GM19463 (cell line): ENCODE results near the gene PRMT7.
"Not testable (repeated sequence)": the region's sequence is repeated elsewhere in the genome, so short reads cannot be mapped to it uniquely, and the experiment has no call there.

ENCODE experiments used
- ATAC-seq: cut with Tn5 transposase; IDR thresholded peaks from one replicate; pipeline ENCODE4 v1.9.1; 2021; ENCODE audit warnings: mild to moderate bottlenecking, moderate library complexity; ENCODE audit not compliant: unreplicated experiment

Gene PRMT7

DNA sequence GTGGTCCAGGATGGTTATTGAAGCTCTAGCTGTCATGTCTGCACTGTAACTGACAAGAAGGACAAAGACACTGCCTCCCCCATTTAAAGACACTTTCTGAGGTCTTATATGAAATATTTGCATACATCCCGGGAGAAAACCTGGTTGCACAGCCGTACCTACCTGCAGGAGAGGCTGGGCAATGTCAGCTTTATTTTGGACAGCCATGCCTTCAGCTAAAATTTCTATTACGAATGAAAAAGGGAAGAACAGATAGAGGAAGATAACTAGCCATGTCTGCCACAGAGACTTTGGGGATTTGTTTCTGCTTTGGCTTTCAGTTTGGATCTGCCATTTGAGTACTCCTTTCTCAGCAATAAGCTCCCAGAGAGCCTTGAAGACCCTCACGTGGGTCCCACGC, 27.5 kb upstream of the PRMT7 start:
- ATAC-seq: no peak

DNA sequence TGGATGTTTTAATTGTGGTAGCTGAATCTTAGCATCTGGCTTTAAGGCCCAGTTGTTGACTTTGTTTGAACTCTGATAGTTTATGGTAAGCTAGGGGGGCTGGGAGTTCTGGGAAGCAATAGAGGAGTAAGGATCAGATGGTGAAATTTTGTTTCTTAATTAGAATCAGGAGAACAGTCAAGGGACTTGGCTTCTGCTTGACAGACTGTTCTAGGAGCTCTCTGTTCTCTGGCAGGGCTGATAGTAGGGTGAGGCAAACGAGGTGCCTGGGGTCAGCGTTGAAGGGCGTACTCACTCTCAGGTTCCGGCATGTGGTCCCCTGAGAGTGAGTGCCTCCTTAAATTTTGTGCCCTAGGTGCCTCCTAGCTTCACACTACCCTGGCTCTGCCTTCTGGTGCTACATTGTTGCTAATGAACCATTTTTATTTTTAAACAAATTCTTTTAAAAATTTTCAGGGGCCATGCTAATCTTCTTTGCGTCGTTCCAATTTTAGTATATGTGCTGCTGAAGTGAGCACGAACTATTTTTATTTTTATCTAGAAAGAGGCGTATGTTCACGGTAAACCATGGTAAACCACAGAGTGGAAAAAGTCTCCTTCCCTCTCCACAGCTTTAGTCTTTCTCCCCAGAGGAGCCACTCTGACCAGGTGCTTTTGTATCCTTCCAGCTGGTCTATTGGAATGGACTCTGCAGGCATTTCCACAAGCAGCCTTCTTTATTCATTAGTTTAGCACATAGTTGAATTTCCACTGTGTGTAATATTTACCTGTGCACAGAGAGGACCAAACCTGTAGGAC, 26.8 kb upstream of the PRMT7 start:
- ATAC-seq: peak; percentile 49

DNA sequence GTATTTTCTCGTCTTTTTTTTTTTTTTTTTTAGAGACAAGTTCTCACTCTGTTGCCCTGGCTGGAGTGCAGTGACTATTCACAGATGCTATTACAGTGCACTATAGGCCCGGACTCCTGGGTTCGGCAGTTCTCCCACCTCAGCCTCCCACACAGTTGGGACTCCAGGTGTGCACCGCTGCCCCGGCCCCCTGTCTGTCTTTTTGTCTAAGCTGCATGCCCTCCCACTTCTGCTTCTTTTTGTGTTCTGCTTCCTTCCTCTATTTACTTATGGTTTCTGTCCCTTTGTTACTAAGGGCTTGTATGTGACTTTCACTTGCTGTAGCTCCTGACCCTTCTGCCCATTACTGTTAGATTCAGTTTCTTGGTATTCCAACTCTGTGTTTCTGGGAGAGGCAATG, 26.0 kb upstream of the PRMT7 start:
- ATAC-seq: peak; percentile 33

DNA sequence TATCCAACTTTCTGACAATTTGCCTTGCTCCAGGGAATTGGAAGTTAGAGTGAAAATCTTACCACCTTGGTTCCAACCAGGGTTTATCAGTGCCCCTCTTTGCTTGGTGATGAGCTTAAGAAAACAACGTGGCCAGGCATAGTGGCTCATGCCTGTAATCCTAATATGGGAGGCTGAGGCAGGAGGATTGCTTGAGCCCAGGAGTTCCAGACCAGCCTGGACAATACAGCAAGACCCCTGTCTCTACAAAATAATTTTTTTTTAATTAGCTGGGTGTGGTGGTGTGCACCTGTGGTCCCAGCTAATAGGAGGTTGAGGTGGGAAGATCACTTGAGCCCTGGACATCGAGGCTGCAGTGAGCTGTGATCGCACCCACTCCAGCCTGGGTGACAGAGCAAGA, 25.1 kb upstream of the PRMT7 start:
- no peak for ATAC-seq

DNA sequence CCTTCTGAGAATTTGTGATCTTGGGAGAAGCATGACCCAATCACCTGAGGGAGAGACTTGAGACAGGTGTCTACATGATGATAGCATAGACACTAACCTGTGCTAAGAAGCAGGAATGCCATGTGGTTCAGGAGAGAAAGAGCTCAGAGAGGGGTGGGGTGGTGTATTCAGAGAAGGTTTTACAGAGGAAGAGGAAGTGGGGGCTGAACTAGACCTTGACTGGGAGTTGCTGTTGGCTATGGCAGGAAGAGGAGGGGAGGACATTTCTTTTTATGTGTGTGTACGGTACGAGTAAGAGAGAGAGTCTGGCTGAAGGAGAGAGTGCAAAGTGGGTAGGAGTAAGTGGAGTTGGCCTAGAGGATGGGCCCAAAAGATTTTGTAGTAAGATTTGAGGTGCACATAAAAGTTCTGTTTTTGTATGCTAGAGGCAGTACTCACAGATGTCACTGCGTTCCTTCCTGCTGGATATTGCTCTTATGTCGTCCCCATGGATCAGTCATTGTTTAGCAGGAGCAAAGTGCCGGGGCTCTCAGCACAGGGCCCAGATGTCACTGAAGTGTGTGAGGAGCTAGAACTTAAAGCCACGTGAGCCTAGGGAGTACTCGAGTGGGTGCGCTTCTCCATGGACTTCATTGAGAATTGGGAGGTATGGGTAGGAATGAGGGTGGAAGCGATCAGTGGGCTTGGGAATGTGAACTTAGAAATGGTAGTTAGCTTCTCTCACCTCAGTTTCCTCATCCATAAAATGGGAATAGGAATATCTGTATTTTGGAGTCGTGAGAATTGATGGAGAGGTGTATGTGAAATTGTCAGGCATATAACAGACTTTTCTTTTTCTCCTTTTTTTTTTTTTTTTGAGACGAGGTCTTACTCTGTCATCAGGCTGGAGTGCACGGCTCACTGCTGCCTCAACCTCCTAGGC, 24.4 kb upstream of the PRMT7 start:
- no peak for ATAC-seq

DNA sequence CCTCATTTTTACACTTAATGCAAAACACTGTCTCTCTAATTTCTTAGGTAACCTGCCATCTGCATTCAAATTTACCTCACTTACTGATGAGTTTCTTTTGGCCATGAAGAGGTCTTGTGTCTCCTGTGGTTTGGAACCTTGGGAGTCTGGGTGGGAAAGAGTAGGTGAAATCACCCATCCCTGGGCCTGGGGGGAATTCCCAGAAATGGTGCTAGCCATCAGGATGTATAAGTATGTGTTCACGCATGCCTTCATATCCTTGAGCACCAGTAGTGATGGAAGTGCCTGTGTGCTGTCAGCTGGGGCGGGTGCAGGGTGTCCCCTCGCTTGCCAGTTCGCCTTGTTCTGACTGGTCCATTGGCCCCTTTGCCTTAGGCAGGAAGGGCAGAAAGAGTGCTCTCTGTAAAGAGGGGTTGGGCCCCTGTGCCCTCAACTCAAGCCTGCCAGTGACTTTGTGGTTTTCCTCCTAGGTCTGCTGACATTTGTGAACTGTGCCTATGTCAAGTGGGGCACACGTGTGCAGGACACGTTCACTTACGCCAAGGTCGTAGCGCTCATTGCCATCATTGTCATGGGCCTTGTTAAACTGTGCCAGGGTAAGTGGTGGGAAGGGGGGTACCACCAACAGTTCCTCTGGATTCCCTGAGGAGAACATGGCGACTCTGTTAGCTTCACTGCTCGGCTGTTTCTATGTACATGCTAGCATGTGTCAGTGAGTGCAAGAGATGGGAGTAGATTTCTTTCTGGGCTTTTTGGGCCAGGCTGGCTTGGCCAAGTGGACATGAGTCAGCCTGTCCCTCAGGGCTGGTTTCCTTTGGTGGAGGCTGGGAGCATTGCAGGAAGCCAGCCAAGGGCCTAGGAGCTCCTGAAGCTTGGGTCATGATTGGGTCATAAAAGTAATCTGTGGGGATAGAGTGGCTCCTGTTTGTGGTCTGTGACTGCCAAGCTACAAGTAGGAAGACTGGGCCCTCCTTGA, 23.3 kb upstream of the PRMT7 start:
- ATAC-seq: no peak

DNA sequence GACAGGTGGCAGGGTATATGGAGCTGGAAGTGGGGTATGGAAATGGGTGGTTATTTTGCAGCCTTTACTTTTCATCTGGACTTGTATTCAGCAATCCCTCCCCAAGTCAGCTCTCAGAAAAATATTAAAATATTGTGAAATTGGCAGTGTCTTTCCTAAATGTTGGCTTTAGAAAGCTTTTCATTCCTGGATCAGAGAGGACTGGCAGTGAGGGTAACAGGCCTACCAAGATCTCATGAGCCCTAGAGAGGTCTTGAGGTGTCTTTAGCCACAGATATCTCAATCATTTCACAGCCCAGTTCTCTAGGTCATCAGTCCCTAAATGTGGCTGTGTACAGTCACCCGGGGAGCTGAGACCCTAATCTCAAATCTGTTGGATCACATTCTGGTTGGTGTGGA, 22.6 kb upstream of the PRMT7 start:
- no peak for ATAC-seq

DNA sequence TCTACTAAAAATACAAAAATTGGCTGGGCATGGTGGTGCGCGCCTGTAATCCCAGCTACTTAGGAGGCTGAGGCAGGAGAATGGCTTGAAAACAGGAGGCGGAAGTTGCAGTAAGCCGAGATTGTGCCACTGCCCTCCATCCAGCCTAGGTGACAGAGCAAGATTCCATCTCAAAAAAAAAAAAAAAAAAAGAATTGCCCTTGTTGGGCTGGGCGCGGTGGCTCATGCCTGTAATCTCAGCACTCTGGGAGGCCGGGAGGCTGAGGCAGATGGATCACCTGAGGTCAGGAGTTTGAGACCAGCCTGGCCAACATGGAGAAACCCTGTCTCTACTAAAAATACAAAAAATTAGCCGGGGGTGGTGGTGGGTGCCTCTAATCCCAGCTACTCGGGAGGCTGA, 22.0 kb upstream of the PRMT7 start:
- ATAC-seq: not testable (repeated sequence)

DNA sequence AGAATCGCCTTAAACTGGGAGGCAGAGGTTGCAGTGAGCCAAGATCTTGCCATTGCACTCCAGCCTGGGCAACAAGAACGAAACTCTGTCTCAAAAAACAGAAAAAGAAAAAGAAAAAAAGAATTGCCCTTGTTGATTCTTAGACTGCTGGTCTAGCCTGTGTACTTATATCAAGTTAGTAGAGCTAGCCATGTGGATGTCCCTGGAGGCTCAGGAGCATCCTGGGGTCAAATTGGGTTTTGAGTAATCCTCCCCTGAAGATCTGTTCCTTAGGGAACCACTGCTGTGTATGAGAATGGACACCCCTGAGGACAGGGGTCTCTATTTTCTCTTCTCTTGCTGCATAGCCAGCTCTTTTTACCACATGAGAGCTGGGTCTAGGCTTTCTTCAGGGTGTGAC, 21.6 kb upstream of the PRMT7 start:
- ATAC-seq: peak; percentile 6

DNA sequence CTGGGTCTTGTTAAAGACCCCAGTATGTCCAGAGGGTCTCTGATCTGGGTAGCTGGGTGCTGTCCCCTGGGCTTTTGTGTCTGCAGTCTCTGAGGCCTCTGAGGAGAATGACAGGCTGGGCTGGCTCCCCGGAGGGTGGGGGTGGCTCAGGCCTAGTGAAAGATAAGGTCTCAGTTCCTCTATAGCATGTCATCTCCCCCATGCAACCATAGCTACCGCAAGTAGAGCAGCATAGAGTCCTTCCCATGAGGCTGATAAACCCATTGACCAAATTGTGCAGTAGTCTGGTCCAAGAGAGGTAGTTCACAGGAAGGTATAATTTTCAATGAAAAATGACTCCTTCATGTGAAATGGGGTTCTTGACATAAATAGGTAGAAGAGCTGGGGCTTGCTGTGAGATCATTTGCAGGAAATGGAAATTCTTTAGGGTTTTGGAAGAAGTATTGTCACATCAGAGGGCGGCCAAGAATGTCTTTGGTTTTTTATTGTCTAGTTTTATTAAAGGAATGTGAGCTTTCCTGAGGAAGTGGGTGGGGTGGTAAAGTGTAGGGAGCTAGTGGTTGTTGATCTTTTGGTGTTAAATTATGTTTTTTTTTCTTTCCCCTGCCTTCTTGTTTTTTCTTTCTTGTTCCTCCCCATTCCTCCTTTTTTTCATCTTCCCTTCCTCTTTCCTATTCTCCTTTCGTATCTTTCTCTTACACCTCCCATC, 21.0 kb upstream of the PRMT7 start:
- peak; percentile 84 for ATAC-seq

DNA sequence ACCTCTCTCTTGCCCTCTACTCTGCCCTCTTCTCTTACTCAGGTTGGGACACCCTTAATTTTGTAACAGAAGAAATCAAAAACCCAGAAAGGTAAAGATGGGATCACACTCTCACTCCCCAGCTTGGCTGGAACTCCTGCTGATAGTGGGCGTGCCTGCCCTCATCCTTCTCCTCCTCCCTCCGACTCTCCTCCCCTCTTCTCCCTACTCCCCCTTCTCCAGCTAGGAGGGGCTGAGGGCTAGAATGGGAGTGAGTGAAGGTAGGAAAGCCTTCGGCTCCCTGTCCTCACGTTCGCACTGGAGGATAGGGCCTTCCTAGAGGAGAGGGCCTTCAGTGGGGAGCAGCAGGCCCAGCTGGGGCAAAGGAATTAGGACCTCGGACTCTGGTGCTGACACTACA, 20.4 kb upstream of the PRMT7 start:
- no peak for ATAC-seq

DNA sequence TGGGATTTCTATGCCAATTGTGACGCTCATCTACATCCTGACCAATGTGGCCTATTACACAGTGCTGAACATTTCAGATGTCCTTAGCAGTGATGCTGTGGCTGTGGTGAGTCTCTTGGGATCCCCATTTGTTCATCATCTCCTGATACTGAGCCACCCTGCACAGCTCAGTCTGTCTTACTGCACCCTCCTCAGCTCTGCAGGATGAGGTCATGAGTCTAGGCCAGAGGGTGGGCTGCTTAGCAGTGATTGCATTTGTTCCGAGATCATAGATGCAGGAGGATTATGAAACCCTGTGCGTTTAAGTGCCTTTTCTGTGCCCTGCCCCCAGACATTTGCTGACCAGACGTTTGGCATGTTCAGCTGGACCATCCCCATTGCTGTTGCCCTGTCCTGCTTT, 19.6 kb upstream of the PRMT7 start:
- no peak for ATAC-seq

DNA sequence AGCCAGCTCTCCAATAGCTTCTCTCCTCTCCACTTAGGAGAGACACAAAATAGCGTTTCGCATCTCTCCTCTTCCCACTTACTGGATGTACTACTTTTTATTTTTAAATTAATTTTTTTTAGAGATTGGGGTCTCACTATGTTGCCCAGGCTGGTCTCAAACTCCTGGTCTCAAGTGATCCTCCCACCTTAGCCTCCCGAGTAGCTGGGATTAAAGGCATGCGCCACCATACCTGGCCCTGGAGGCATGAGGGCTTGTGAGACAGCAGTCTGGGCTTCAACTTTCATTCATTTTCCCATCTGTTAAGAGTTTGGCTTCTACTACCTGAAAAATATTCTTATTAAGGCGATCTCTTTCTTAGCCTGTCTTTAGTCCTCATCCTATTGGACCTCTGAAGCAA, 18.4 kb upstream of the PRMT7 start:
- no peak for ATAC-seq

DNA sequence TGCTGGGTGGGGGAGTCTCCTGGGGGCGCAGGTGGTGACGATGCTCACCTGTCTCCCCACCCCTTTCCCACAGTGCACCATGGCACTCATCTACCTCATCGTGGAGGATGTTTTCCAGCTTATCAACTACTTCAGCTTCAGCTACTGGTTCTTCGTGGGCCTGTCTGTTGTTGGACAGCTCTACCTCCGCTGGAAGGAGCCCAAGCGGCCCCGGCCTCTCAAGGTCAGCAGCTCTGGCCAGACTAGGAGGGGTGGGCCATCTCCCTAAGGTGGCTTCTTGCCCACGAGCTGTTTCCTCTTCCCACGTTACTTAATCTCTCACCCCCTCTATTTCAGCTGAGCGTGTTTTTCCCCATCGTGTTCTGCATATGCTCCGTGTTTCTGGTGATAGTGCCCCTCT, 14.5 kb upstream of the PRMT7 start:
- ATAC-seq: no peak

DNA sequence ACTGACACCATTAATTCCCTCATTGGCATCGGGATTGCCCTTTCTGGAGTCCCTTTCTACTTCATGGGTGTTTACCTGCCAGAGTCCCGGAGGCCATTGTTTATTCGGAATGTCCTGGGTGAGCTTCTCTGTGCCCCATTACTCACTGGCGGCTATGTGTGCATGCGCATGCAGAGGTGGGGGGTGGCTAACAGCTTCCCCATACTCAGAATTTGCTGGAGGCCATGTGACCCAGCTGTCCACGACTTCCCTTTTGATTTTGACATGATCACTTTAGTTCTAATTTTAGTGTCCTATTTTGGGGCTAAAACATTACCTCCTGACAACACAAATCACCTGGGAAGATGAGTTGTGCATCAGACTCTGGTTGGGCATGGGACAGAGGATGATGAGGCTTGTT, 14.1 kb upstream of the PRMT7 start:
- ATAC-seq: no peak

DNA sequence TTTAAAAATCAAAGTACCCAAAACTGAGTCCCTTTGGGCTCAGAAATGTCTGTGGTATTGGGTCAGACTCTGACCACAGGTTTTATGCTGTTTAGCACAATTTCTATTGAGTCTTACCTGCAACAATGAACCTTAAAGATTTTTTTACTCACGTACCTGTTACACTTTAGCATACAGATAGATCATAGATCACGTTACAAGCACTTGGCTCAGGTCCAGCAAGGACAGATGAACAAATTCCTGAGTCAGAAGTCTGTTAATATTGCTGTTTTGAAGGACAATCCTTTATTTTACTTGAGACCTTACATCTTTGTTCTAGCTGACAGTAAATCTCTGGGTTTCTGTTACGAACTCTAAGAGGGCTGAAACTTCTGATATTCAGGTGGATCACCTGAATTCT, 12.9 kb upstream of the PRMT7 start:
- ATAC-seq: no peak

DNA sequence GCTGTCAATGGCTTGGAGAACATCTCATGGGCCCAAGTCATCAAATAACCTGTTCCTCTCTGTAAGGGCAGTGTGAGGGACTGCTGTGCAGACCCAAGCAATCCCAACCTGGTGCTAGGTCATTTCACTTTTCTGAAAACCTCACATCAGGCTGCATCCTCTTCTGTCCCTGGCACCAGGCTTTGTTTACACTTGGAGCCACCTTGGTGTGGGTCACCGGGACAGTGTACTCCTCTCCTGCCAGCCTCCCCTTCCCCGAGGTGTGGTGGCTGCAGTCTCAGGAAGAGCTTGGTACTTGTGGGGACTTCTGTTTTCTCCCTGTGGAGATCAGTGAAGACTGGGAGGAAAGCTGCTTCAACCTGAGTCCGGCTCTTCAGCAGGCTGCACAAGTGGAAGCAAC, 12.5 kb upstream of the PRMT7 start:
- no peak for ATAC-seq

DNA sequence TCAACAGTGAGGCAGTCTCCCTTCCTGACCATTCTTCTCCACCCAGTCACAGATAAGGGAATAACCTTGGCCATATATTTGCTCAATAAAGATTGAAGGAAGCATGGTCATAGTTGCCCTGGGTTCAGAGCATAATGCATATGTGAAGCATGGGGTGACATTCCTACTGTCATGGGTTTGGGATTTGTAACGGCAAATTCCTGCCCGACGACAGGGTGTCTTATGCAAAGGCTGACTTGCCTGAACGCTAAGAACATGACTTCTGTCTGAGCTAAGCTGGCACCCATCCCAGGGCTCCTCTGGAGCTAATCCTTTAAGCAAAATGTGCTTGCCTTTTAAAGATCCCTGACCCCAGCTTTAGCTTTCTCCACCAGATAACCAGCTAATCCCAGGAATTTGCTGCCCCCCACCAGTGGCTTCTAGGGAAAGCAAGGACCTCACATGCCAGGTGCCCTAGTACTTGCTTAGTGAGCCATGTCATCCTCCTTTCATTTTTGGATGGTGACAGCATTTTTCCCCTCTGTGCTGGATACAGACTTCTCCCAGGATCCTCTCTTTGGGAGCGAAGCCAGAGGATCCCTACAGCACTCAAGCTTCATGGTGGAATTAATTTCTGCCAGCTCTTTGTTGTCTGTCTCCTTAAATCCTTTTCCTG, 11.8 kb upstream of the PRMT7 start:
- no peak for ATAC-seq

DNA sequence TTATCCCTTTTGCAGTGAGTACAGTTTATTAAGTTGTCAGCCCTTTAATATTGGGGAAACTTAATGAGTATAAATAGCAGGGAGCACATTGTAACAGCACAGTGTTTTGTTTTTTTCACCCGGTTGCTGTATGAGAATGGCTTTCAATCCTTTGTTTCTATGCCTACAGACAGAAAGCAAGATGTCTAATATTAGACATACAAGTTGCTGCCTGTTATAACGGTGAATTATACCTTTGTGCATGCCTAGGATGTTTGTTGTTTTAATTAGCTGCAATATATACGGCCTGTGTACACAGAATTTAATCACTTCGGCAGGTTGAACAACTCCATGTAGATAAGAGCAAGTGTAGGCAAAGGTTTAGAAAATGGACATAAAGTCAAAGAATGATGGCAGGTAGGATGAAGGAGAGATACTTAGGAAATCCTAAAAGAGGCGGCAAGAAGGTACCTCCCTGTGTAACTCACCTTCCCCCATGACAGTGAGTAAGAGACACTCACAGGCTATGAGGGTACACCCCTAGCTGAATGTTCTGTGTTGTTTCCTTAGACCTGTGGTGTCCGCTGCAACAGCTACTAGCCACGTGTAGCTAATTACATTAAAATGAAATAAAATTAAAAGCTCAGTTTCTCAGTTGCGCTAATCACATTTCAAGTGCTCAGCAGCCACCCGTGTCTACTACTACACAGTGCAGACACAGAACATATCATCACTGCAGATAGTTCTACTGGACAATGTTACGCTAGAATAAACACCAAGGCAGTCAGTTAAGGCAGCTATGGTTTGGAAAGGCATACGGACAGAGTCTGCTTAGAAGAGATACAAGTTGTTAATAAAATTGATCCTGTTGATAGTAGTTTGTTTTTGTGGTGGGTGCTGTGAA, 11.0 kb upstream of the PRMT7 start:
- ATAC-seq: no peak
